HG03354 (cell line): ENCODE measurements around the gene PRSS36.
"Not testable (repeated sequence)": the region's sequence is repeated elsewhere in the genome, so short reads cannot be mapped to it uniquely, and the experiment has no call there.

ENCODE experiments used
- ATAC-seq: cut with Tn5 transposase; IDR thresholded peaks from one replicate; pipeline ENCODE4 v1.9.1; 2021; ENCODE audit warnings: mild to moderate bottlenecking; ENCODE audit not compliant: unreplicated experiment, poor library complexity, severe bottlenecking

The PRSS36 gene

GRCh38 chr16:31143694-31144148 lies 6.1 kb downstream of the PRSS36 start:
- ATAC-seq, result no peak

DNA sequence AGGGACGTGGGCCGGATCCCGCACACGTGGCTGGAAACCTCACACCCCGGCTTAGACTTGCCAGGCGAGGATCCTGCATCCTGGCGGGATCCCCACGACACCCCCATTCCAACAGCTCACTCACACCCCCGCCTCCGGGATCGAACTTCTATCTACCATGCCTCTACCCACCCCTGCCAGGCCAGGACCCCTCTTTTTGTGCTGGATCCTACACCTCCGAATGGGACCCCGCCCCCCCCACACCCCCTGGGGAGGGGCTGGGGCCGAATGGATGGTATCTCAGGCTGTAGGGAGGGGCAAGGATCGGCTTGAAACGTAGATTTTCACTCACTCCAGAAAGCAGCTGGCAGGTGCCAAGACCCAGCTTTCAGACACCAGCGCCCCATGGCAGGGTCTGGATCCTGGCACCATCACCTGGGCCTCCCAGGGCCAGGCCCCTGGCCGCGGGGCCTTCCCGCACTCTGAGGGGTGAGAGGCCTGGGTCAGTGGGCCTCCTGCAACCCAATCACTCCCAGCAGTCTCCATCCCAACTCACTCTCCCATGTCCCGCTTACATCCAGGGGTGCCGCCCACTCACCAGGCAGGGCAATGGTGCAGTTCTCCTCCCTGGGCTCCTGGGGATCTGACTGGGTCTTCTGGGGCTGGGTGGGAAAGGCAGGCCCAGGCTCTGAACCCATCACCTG lies 6.7 kb downstream of the PRSS36 start:
- ATAC-seq, result no peak

DNA sequence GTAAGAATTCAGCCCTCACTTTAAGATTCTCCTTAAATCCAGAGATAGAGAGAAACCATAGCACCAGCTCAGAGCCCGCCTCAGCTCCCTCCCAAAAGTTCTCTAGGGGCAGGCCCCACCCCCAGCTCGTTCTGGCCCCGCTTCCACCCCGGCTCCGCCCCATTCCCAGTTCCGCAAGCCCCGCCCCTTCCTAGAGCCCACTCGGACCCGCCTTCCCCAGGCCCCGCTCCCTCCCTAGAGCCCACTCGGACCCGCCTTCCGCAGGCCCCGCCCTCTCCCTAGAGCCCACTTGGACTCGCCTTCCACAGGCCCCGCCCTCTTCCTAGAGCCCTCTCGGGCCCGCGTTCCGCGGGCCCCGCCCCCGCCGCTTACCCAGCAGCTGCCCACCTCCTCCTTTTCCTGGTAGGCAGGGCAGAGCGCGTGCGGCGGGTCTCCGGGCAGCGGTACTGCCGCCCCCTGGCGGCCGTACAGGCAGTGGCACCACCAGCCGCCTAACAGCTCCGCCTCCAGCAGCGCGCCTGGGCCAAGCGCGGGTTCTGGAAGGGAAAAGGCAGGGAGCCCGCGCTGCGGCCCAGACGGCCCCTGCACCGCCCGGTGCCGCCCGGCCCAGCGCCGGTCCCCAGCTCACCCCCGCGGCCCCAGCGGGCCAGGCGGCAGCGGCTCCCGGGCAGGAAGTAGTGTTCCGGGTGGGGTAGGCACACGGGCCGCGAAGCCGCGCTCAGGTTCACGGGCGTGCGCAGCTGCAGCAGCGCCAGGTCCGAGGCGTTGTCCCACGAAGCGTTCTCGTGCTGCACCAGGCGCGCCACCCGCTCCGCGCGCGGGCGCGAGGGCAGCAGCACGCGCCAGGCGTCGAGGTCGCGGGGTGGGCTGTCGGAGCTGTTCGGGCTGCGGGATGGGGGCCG lies 7.5 kb downstream of the PRSS36 start:
- peak; percentile 84 for ATAC-seq

DNA sequence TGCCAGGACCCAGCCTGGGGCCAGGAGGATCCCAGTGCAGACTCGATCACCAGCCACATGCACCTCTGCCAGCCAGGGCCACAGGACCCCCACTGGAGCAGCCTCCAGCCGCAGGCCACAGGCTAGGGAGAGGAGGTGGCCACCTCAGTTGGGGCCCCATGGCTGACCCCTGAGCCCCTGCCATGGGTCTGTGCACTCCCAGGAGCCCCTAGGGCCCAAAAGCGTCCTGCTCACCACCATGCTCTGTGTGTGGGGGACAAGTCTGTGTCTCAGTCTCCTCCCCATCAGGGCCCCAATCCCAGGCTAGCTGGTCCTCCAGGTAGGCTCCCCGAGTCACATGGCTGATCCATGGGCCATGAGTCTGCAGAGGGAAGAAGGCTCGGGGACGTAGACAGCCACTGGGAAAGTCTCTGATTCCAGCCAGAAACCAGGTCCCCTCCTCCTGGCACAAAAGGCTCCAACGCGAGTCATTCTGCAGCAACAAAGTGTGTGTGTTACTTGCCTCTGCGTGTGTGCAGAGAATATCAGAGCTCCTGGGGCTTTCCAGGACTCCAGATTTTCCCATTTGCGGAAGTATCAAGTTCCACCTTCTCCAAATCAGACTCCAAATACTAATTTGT lies 8.3 kb downstream of the PRSS36 start:
- ATAC-seq, result no peak

- not testable (repeated sequence) for ATAC-seq
Measured at GRCh38 chr16:31141071-31141469, 8.8 kb downstream of the PRSS36 start.

DNA sequence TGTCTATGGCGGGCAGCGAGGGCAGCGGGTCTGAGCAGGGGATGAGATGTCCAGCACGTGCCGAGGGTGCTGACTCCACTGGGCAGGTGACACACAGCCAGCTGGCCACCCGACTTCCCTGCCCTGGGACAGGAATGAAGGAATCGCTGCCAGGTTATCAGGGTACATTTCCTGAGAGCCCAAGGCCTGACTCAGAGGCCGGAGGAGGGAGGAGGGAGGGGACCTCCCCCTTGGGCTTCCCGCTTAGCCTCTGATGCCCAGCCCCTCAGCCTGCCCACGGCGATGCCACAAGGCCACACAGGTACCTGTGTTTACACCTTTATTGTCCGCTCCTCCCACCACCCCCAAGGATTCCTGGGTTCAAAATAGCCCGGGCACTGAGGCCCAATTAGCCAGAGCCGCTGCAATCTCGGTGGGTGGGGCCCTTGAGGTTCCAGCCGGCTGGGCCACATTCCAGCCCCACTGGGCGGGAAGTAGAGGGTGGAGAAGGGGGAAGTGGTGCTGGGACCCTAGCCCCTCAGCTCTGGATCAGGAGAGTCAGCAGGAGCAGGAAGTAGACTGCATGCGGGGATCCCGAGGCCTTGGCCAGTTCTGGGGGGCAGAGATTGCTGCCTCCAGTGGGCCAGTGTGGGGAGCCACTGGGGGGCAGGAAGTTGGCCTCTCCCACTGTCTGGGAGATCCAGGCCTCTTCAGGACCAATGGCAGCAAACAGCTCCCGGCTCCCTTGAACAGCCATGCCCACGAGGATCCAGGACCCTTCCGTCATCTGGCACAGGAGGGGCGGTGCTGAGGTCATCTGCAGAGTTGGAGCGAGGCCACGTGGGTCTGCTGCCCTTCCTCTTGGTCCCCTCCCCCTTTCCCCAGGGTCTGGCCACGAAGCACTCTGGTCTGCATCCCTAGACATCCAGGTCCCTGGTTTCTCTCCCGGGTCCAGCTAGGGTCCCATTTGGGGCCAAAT lies 11.0 kb downstream of the PRSS36 start:
- ATAC-seq, result no peak

DNA sequence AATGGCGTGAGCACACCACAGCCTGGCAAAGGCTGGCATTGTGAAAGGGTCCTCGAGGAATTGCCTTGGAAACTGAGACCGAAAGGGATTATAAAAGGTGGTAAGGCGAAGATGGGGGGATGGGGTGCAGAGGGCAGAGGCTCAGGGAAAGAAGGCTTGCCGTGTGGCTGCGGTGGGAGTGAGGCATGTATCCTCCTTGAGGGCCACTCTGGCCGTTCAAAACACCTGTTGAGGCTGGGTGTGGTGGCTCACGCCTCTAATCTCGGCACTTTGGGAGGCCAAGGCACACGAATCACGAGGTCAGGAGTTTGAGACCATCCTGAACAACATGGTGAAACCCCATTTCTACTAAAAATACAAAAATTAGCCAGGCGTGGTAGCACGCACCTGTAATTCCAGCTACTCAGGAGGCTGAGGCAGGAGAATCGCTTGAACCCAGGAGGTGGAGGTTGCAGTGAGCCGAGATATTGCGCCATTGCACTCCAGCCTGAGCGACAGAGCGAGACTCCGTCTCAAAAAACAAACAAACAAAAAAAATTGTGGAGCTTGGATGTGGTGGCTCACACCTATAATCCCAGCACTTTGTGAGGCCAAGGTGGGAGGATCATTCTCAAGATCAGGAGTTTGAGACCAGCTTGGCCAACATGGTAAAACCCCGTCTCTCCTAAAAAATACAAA lies 12.9 kb downstream of the PRSS36 start:
- ATAC-seq, result not testable (repeated sequence)

- no peak for ATAC-seq
Measured at GRCh38 chr16:31136287-31136662, 13.6 kb downstream of the PRSS36 start.

GRCh38 chr16:31135535-31136286 lies 14.2 kb downstream of the PRSS36 start, which contains the start of gene PRSS8:
Gene PRSS8, minus strand, starts transcription at chr16:31135727. Its CDS starts 229 bp downstream, at chr16:31135498.
- ATAC-seq, result no peak

GRCh38 chr16:31134625-31135534 lies 15.0 kb downstream of the PRSS36 start:
- no peak for ATAC-seq

- ATAC-seq, result no peak
Measured at GRCh38 chr16:31134091-31134571, 15.7 kb downstream of the PRSS36 start.

GRCh38 chr16:31133046-31133501 lies 16.8 kb downstream of the PRSS36 start:
- ATAC-seq, result no peak

DNA sequence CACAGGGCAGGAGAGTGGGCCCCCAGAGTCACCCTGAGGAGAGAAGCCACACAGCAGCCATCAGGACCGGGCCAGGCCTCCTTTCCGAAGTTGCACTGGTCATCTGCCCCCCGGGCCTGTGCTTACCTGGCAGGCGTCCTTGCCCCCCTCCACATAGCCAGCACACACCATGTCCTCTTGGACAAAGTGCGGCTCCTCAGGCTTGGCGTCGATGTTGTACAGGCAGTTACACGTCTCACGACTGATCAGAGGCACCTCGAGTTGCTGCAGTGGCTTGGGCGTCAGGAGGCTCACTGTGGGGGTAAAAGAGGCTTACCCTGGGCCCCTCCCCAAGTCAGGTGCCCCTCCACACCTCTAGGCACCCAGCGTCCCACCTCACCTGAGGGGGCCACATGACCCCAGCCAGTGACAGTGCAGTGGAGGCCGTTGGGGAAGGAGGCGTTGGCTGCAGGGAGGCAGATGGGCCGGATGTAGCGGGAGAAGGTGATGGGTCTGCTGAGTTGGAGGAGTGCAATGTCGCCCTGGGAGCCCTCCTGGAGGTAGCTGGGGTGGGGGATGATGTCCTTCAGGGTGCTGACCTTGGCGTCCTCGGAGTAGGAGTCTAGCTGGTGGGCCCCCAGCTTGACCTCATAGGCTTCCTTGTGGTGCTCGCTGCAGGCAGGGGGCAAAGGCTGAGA lies 17.4 kb downstream of the PRSS36 start:
- no peak for ATAC-seq

GRCh38 chr16:31131841-31132271 lies 18.0 kb downstream of the PRSS36 start:
- no peak for ATAC-seq

DNA sequence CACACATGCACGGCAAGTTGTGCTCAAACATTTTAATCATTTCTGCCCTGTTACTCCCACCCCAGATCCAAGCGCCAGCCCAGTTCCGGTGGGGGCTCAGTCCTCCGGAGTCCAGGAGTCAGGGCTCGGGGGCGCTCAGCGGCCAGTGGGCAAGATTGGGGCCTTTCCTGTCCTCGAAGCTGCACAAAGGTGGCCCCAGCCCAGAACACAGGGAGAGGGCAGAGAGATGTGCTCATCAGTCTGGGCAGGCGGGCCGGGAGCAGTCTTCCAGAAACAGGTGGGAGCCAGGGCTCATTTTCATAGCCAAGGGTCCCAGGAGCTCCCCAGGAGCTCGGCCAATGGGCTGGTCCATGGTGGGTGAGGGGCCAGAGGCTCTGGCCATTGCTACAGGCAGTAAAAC lies 18.4 kb downstream of the PRSS36 start:
- ATAC-seq, result no peak

GRCh38 chr16:31130899-31131298 lies 19.0 kb downstream of the PRSS36 start:
- no peak for ATAC-seq
